Measurements from ENCODE around the gene PHF19. TPM values are rescaled to one million over a fixed set of nuclear protein-coding genes. Genes with fewer than 3 reads are reported as not detected.

PHF19 gene
- total and polyA plus RNA-seq, 10 of the 15 experiments (the other 5 are each of a cell fraction or from before 2014, with no cell fraction given) = 26.0 to 133 (median 87.7) TPM

DNA sequence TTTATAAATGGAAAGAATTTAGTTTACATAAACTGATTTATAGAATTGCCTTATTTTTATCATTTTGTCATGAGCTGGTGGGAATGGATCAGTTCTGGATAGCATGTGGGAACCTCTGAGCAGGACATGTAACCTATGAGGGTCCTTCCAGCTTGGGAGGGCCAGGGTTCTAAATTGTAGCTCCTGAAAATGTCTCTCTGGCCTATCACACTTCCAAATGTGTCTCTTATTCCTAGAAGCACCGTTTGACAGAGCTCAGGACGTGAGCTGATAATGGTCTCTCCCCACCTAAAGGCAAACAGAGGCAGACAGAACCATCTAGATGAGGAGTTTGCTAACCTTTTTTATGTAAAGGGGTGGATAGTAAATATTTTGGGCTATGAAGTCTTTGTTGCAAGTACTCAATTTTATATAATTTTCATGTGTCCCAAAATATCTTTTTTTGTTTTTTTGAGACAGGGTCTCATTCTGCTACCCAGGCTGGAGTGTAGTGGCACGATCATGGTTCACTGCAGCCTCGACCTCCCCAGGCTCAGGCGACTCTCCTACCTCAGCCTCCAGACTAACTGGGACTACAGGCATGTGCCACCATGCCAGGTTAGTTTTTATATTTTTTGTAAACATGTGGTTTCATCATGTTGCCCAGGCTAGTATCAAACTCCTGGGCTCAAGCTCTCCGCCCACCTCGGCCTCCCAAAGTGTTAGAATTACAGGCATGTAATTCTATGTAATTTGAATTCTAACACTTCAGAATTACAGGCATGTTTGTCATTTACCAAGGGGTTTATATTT lies 45.6 kb upstream of the PHF19 start (continued):
- TF ChIP-seq EED (IDR thresholded peaks at IDR 0.05; ENCODE audit: low read depth) = no peak

DNA sequence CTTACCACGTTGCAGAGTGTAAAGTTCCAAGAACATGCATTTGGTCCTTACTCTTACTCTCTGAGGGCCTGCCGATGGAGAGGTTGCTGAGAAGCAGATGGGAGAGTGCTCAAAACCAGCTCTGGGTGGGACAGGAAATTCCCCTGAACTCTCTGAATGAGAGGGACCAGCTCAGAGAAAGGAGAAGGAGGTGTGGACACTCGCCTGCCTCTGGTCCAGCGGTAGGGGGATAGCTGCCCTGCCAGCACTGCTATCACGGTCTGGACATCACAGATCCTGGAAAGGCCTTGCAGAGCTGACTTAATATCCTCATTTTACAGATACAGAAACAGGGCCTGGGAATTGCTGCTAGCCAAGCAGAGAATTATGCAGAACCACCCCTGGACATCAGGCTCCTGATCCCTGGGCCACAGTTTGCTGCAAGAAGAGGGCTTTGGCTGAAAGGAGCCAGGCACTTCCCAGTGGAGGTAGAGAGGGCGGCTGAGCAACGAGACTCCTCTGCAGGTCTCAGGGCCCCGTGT lies 44.7 kb upstream of the PHF19 start:
- H3K36me3 ChIP-seq (ENCODE audit: control insufficient read depth in 2 of 2, insufficient read depth in 2 of 2, low read length in 1 of 2) = peaks cover 16 to 20% of the 10 kb centered on the region in 2 experiments
- peaks cover 2% of the 10 kb centered on the region; the same call in 1 of the 3 replicates for H3K9me3 ChIP-seq (replicated peaks; ENCODE audit: control insufficient read depth, insufficient read depth, low read length)
- peak overlapping the region; percentile 99 for H3K27ac ChIP-seq (ENCODE audit: control insufficient read depth, insufficient read depth)
- ChIA-PET RAD21 (ENCODE audit: unreplicated experiment) (interaction anchor here (0.7 to 11.9 kb wide), 8 partner anchors 13 to 165 kb away, joined by 3 to 196 read pairs (median 4); no protein-coding TSS in a partner anchor), CTCF (interaction anchor here (0.5 to 7.6 kb wide), 7 partner anchors 13 to 434 kb away, joined by 3 to 110 read pairs (median 4); no protein-coding TSS in a partner anchor), SMC1A (ENCODE audit: uncharacterized antibody, unreplicated experiment) (interaction anchor here (0.8 to 26.1 kb wide), 9 partner anchors 8 to 60 kb away, joined by 3 to 522 read pairs (median 5); no protein-coding TSS in a partner anchor), POLR2A (interaction anchor here (0.9 to 18.1 kb wide), 8 partner anchors 11 to 151 kb away, joined by 3 to 383 read pairs (median 7); partner anchors contain the start of genes FBXW2 and PHF19)
- in situ Hi-C loops (cut with MboI) = no loop called here
- peak; percentile 12 for ATAC-seq
- H3K27me3 ChIP-seq (replicated peaks in 1 of 2; ENCODE audit: control insufficient read depth in 2 of 2, insufficient read depth in 2 of 2, low read length in 1 of 2) = no peaks in the 10 kb centered on the region
- no peak for DNase-seq (ENCODE audit: low read depth, low spot score)
- no peak for FAIRE-seq
- H2AFZ ChIP-seq (ENCODE audit: control insufficient read depth, low read depth, low read length) = no peak overlapping the region
- peak overlapping the region; percentile 88 for H3K4me3 ChIP-seq
- peaks cover 96% of the 10 kb centered on the region for H3K79me2 ChIP-seq (ENCODE audit: control insufficient read depth, insufficient read depth, low read length)
- intact Hi-C loops (cut with micrococcal nuclease; ENCODE audit: unreplicated experiment) = loop anchor here (2.0 to 10.0 kb wide), 2 partner anchors 15 to 337 kb away; partner anchors contain the start of gene CDK5RAP2
- H3K4me1 ChIP-seq (ENCODE audit: control insufficient read depth, insufficient read depth, low read length) = peaks cover 37% of the 10 kb centered on the region
- H3K9ac ChIP-seq (ENCODE audit: control insufficient read depth, insufficient read depth, low read length) = peak overlapping the region; percentile 99
- BruUV-seq (replicated peaks) = TSS peak; percentile 75
- 0% methylated on average over 8 of the region's 8 CpGs for WGBS (ENCODE audit: insufficient coverage, insufficient replicate concordance, low lambda C conversion rate, missing lambda C conversion rate)
- H4K20me1 ChIP-seq (ENCODE audit: control insufficient read depth, insufficient read depth) = no peaks in the 10 kb centered on the region
- H3K4me2 ChIP-seq (ENCODE audit: control insufficient read depth, insufficient read depth) = peak overlapping the region; percentile 38
- TF ChIP-seq KAT2A (conservative IDR thresholded peaks at IDR 0.05; ENCODE audit: control insufficient read depth, low read depth, low read length) (no peak), WRNIP1 (IDR thresholded peaks at IDR 0.05; ENCODE audit: borderline replicate concordance, low read depth, low read length) (no peak), ZBTB4 (CRISPR knock-in tag; IDR thresholded peaks at IDR 0.05) (no peak), CHD4 (IDR thresholded peaks at IDR 0.05) (no peak), CBX5 (IDR thresholded peaks at IDR 0.05; ENCODE audit: low read depth) (no peak), ZBED1 (IDR thresholded peaks at IDR 0.05; ENCODE audit: borderline replicate concordance) (peak; percentile 51; the same call in 1 of the 2 replicates), SMAD5 (IDR thresholded peaks at IDR 0.05; ENCODE audit: low read depth) (peak; percentile 35; the same call in 1 of the 2 replicates), JUNB (IDR thresholded peaks at IDR 0.05) (peak; percentile 27; the same call in 1 of the 2 replicates)
- TF ChIP-seq, protein P1, sequence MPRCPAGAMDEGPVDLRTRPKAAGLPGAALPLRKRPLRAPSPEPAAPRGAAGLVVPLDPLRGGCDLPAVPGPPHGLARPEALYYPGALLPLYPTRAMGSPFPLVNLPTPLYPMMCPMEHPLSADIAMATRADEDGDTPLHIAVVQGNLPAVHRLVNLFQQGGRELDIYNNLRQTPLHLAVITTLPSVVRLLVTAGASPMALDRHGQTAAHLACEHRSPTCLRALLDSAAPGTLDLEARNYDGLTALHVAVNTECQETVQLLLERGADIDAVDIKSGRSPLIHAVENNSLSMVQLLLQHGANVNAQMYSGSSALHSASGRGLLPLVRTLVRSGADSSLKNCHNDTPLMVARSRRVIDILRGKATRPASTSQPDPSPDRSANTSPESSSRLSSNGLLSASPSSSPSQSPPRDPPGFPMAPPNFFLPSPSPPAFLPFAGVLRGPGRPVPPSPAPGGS (IDR thresholded peaks at IDR 0.05; ENCODE audit: borderline replicate concordance, insufficient read depth, low read depth, low read length, poor library complexity, severe bottlenecking) = no peak
- TF ChIP-seq, protein P2, sequence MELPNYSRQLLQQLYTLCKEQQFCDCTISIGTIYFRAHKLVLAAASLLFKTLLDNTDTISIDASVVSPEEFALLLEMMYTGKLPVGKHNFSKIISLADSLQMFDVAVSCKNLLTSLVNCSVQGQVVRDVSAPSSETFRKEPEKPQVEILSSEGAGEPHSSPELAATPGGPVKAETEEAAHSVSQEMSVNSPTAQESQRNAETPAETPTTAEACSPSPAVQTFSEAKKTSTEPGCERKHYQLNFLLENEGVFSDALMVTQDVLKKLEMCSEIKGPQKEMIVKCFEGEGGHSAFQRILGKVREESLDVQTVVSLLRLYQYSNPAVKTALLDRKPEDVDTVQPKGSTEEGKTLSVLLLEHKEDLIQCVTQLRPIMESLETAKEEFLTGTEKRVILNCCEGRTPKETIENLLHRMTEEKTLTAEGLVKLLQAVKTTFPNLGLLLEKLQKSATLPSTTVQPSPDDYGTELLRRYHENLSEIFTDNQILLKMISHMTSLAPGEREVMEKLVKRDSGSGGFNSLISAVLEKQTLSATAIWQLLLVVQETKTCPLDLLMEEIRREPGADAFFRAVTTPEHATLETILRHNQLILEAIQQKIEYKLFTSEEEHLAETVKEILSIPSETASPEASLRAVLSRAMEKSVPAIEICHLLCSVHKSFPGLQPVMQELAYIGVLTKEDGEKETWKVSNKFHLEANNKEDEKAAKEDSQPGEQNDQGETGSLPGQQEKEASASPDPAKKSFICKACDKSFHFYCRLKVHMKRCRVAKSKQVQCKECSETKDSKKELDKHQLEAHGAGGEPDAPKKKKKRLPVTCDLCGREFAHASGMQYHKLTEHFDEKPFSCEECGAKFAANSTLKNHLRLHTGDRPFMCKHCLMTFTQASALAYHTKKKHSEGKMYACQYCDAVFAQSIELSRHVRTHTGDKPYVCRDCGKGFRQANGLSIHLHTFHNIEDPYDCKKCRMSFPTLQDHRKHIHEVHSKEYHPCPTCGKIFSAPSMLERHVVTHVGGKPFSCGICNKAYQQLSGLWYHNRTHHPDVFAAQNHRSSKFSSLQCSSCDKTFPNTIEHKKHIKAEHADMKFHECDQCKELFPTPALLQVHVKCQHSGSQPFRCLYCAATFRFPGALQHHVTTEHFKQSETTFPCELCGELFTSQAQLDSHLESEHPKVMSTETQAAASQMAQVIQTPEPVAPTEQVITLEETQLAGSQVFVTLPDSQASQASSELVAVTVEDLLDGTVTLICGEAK (IDR thresholded peaks at IDR 0.05; ENCODE audit: borderline replicate concordance) = no peak

All from GM12878 (cell line).